ENCODE results near the gene DDN. TPM values are rescaled to one million over a fixed set of nuclear protein-coding genes. Genes with fewer than 3 reads are reported as not detected.
A peak's percentile ranks its signal among the peaks of the same experiment; 100 is the strongest.

Gene DDN
- total and polyA plus RNA-seq, 2 donors from 2014 or later: 27.0 TPM; not detected in 1

GRCh38 chr12:48967991-48968390 is 31.2 kb downstream of the DDN start:
- TF ChIP-seq CTCF (IDR thresholded peaks at IDR 0.05; ENCODE audit: borderline replicate concordance, extremely low read depth, insufficient read depth): no peak
- H3K4me1 ChIP-seq (ENCODE audit: control insufficient read depth in 2 of 3, insufficient read depth in 2 of 3, low read depth in 1 of 3, low read length in 3 of 3): peaks cover 0 to 10% (median 2%) of the 10 kb centered on the region in 3 donors
- no peaks in the 10 kb centered on the region for H3K9me3 ChIP-seq (ENCODE audit: control insufficient read depth in 2 of 3, insufficient read depth in 1 of 3, low read length in 3 of 3)
- FAIRE-seq (no peak), DNase-seq (no peak)
- no peak overlapping the region for H3K9ac ChIP-seq (ENCODE audit: low read length in 3 of 3)
- H3K4me3 ChIP-seq (ENCODE audit: low read length in 3 of 3): no peak overlapping the region
- H3K27me3 ChIP-seq (ENCODE audit: control insufficient read depth, insufficient read depth, low read length): peaks cover 28% of the 10 kb centered on the region
- no peaks in the 10 kb centered on the region for H3K36me3 ChIP-seq (ENCODE audit: control insufficient read depth in 2 of 3, insufficient read depth in 3 of 3, low read length in 3 of 3)
- intact Hi-C loops (cut with DNase I): no loop called here
- no peak overlapping the region for H3K27ac ChIP-seq (ENCODE audit: low read depth in 2 of 2, low read length in 2 of 2)

- TF ChIP-seq CTCF (IDR thresholded peaks at IDR 0.05; ENCODE audit: borderline replicate concordance, extremely low read depth, insufficient read depth): no peak
- Histone ChIP-seq H3K9ac (ENCODE audit: low read length in 3 of 3) (no peak overlapping the region), H3K9me3 (ENCODE audit: control insufficient read depth in 2 of 3, insufficient read depth in 1 of 3, low read length in 3 of 3) (no peaks in the 10 kb centered on the region), H3K36me3 (ENCODE audit: control insufficient read depth in 2 of 3, insufficient read depth in 3 of 3, low read length in 3 of 3) (no peaks in the 10 kb centered on the region), H3K27me3 (ENCODE audit: control insufficient read depth, insufficient read depth, low read length) (peaks cover 16% of the 10 kb centered on the region), H3K4me1 (ENCODE audit: control insufficient read depth in 2 of 3, insufficient read depth in 2 of 3, low read depth in 1 of 3, low read length in 3 of 3) (peaks cover 0 to 9% (median 2%) of the 10 kb centered on the region in 3 donors), H3K27ac (ENCODE audit: low read depth in 2 of 2, low read length in 2 of 2) (no peak overlapping the region), H3K4me3 (ENCODE audit: low read length in 3 of 3) (no peak overlapping the region)
- DNase-seq (peak in 2 of 5 donors; percentile 41 to 47), FAIRE-seq (no peak)
- intact Hi-C loops (cut with DNase I): no loop called here
Measured at GRCh38 chr12:48966177-48966895, 32.8 kb downstream of the DDN start.

GRCh38 chr12:48965298-48965838 is 33.8 kb downstream of the DDN start:
- no peak for TF ChIP-seq CTCF (IDR thresholded peaks at IDR 0.05; ENCODE audit: borderline replicate concordance, extremely low read depth, insufficient read depth)
- intact Hi-C loops (cut with DNase I): no loop called here
- DNase-seq (peak in 1 of 5 donors; percentile 39), FAIRE-seq (no peak)
- Histone ChIP-seq H3K4me3 (ENCODE audit: low read length in 3 of 3) (no peak overlapping the region), H3K9me3 (ENCODE audit: control insufficient read depth in 2 of 3, insufficient read depth in 1 of 3, low read length in 3 of 3) (no peaks in the 10 kb centered on the region), H3K27me3 (ENCODE audit: control insufficient read depth, insufficient read depth, low read length) (peaks cover 7% of the 10 kb centered on the region), H3K27ac (ENCODE audit: low read depth in 2 of 2, low read length in 2 of 2) (no peak overlapping the region), H3K36me3 (ENCODE audit: control insufficient read depth in 2 of 3, insufficient read depth in 3 of 3, low read length in 3 of 3) (no peaks in the 10 kb centered on the region), H3K9ac (ENCODE audit: low read length in 3 of 3) (no peak overlapping the region), H3K4me1 (ENCODE audit: control insufficient read depth in 2 of 3, insufficient read depth in 2 of 3, low read depth in 1 of 3, low read length in 3 of 3) (peaks cover 0 to 3% (median 0%) of the 10 kb centered on the region in 3 donors)
